ENCODE data around the gene LRRC28. TPM values are rescaled to one million over a fixed set of nuclear protein-coding genes. Genes with fewer than 3 reads are reported as not detected.

LRRC28 gene
- total RNA-seq, 1 donor from 2014 or later: 28.8 TPM

GRCh38 chr15:99438224-99438585 lies 186.9 kb downstream of the LRRC28 start:
- H3K4me3 Mint-ChIP-seq: no peak overlapping the region
- H3K4me1 Mint-ChIP-seq: peaks cover 19% of the 10 kb centered on the region
- no peaks in the 10 kb centered on the region for H3K36me3 Mint-ChIP-seq (ENCODE audit: low read depth)
- DNase-seq (ENCODE audit: low read depth, low spot score): no peak
- no peaks in the 10 kb centered on the region for H3K27me3 Mint-ChIP-seq (ENCODE audit: low read depth)
- H3K9me3 Mint-ChIP-seq: no peaks in the 10 kb centered on the region
- H3K27ac Mint-ChIP-seq (ENCODE audit: unreplicated experiment): no peak overlapping the region
- TF ChIP-seq, protein P1, sequence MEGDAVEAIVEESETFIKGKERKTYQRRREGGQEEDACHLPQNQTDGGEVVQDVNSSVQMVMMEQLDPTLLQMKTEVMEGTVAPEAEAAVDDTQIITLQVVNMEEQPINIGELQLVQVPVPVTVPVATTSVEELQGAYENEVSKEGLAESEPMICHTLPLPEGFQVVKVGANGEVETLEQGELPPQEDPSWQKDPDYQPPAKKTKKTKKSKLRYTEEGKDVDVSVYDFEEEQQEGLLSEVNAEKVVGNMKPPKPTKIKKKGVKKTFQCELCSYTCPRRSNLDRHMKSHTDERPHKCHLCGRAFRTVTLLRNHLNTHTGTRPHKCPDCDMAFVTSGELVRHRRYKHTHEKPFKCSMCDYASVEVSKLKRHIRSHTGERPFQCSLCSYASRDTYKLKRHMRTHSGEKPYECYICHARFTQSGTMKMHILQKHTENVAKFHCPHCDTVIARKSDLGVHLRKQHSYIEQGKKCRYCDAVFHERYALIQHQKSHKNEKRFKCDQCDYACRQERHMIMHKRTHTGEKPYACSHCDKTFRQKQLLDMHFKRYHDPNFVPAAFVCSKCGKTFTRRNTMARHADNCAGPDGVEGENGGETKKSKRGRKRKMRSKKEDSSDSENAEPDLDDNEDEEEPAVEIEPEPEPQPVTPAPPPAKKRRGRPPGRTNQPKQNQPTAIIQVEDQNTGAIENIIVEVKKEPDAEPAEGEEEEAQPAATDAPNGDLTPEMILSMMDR (conservative IDR thresholded peaks at IDR 0.05): no peak

GRCh38 chr15:99438691-99439523 lies 187.6 kb downstream of the LRRC28 start:
- no peak overlapping the region for H3K27ac Mint-ChIP-seq (ENCODE audit: unreplicated experiment)

GRCh38 chr15:99439524-99439835 lies 188.2 kb downstream of the LRRC28 start:
- H3K36me3 Mint-ChIP-seq (ENCODE audit: low read depth): no peaks in the 10 kb centered on the region
- peaks cover 19% of the 10 kb centered on the region for H3K4me1 Mint-ChIP-seq
- TF ChIP-seq, protein P1 (conservative IDR thresholded peaks at IDR 0.05): no peak
- no peaks in the 10 kb centered on the region for H3K9me3 Mint-ChIP-seq
- no peak for DNase-seq (ENCODE audit: low read depth, low spot score)
- no peak overlapping the region for H3K27ac Mint-ChIP-seq (ENCODE audit: unreplicated experiment)
- H3K4me3 Mint-ChIP-seq: no peak overlapping the region
- H3K27me3 Mint-ChIP-seq (ENCODE audit: low read depth): no peaks in the 10 kb centered on the region

More at GRCh38 chr15:99438691-99439523, 187.6 kb downstream of the LRRC28 start:
- Mint-ChIP-seq H3K36me3 (ENCODE audit: low read depth) (no peaks in the 10 kb centered on the region), H3K27me3 (ENCODE audit: low read depth) (no peaks in the 10 kb centered on the region), H3K9me3 (no peaks in the 10 kb centered on the region), H3K4me1 (peaks cover 19% of the 10 kb centered on the region), H3K4me3 (peak overlapping the region; percentile 59)
- DNase-seq (ENCODE audit: low read depth, low spot score): peak; percentile 0
- TF ChIP-seq, protein P1 (conservative IDR thresholded peaks at IDR 0.05): no peak

DNA sequence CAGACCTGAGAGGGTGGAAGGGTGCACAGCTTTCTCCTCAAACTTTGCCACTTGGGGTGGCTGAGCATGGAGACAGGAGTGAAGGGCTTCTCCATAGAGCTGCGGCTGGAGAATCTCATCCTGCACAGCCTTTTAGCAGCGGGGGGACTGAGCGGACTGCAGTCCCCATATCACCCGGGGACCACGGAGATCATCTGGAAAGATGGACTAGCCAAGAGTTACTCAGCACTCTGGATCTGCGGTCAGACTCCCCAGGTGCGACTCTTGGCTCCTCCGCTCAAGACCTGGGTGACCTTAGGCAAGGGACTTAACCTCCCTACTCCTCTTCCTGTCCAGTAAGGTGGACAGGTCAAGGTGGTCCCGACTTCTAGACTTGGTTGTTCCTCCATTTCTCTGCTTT lies 188.7 kb downstream of the LRRC28 start:
- no peaks in the 10 kb centered on the region for H3K36me3 Mint-ChIP-seq (ENCODE audit: low read depth)
- no peak for DNase-seq (ENCODE audit: low read depth, low spot score)
- TF ChIP-seq, protein P1 (conservative IDR thresholded peaks at IDR 0.05): no peak

More for the DNA sequence above, 188.7 kb downstream of the LRRC28 start:
- H3K27ac Mint-ChIP-seq (ENCODE audit: unreplicated experiment): no peak overlapping the region
- no peaks in the 10 kb centered on the region for H3K9me3 Mint-ChIP-seq
- no peaks in the 10 kb centered on the region for H3K27me3 Mint-ChIP-seq (ENCODE audit: low read depth)
- H3K4me3 Mint-ChIP-seq: no peak overlapping the region
- H3K4me1 Mint-ChIP-seq: peaks cover 19% of the 10 kb centered on the region

Other genes with a start within 250 kb of the LRRC28 start
- gene PGPEP1L, start 243.7 kb upstream of the LRRC28 start, total RNA-seq: not detected in 2 replicates
- 3.1 and 3.5 TPM in 2 replicates for gene SYNM, start 146.4 kb upstream of the LRRC28 start, total RNA-seq
- 25.7 and 33.0 TPM in 2 replicates for gene TTC23, start 1.9 kb upstream of the LRRC28 start, total RNA-seq